H1 (cell line): ENCODE measurements around the gene GSE1. TPM values are rescaled to one million over a fixed set of nuclear protein-coding genes. Genes with fewer than 3 reads are reported as not detected.

ENCODE experiments used
- CBX8 ChIP-seq: fragments of 300-800, 300-1000 bp; sonication (generic); IDR thresholded peaks from 2 replicates; pipeline ENCODE4 v1.7.1; 2016; ENCODE audit warnings: low read depth, low read length, borderline replicate concordance
- EGR1 ChIP-seq: IDR thresholded peaks from 2 replicates; pipeline ENCODE4 v1.6.1; 2011; ENCODE audit warnings: low read depth, low read length, borderline replicate concordance
- EP300 ChIP-seq, 2 experiments: IDR thresholded peaks; 1 replicate in 1 of 2; 2 replicates in 1 of 2; pipeline ENCODE4 v1.6.1; 2011 to 2012; ENCODE audit warnings: low read depth in 2 of 2, low read length in 2 of 2, mild to moderate bottlenecking in 2 of 2, borderline replicate concordance in 1 of 2, inconsistent platforms in 1 of 2, moderate library complexity in 1 of 2
- TAF7 ChIP-seq: optimal IDR thresholded peaks from 2 replicates; pipeline ENCODE3; 2011; ENCODE audit warnings: low read depth, mild to moderate bottlenecking, inconsistent platforms, low read length, moderate library complexity, borderline replicate concordance
- TBP ChIP-seq: IDR thresholded peaks from 2 replicates; pipeline ENCODE4 v1.6.1; 2011; ENCODE audit warnings: low read depth, low read length, improper control_type of control experiment
- ZNF274 ChIP-seq: IDR thresholded peaks from 2 replicates; pipeline ENCODE4 v1.7.0; 2012; ENCODE audit warnings: low read length, borderline replicate concordance; ENCODE audit errors: extremely low read depth
- polyA plus RNA-seq, 7 experiments: library from polyadenylated mRNA; depleted of rRNA in 3 of 7; stranded (reverse) in 5 of 7; unstranded in 2 of 7; fragments of >200 nt in 5 of 7; fragments of 200-250 nt in 2 of 7; gene quantifications; 1 replicate in 5 of 7; 2 replicates in 1 of 7; 4 replicates in 1 of 7; pipeline versions ENCODE4 v1.2.1 to v1.2.3, GENCODE V29; 2011 to 2013; ENCODE audit warnings: missing spikeins in 2 of 7, mixed read lengths in 2 of 7
- total RNA-seq: library from RNA; stranded (reverse); fragmentation: NEBNext Ultra II Directional; extraction: Animal tissue kit (Norgen Biotek cat#: 25700); gene quantifications from 2 replicates; pipeline ENCODE4 v1.2.1, GENCODE V29; 2021
- TF ChIP-seq, protein P1 (sequence below), 3 experiments: IDR thresholded peaks; 1 replicate in 2 of 3; 2 replicates in 1 of 3; pipeline versions ENCODE4 v1.5.1 to v1.6.1; 2011; ENCODE audit warnings: low read length in 3 of 3, mild to moderate bottlenecking in 3 of 3, inconsistent platforms in 2 of 3, low read depth in 1 of 3, moderate library complexity in 1 of 3; ENCODE audit not compliant: insufficient read depth in 1 of 3; ENCODE audit errors: control extremely low read depth in 1 of 3
- TF ChIP-seq, protein P2 (sequence below): IDR thresholded peaks from 2 replicates; pipeline ENCODE4 v1.6.1; 2011; ENCODE audit warnings: low read length, improper control_type of control experiment

GSE1 gene
- total and polyA plus RNA-seq, 2 of the 8 experiments (the other 6 are each of a cell fraction or from before 2014, with no cell fraction given), result 26.0 to 65.6 TPM

DNA sequence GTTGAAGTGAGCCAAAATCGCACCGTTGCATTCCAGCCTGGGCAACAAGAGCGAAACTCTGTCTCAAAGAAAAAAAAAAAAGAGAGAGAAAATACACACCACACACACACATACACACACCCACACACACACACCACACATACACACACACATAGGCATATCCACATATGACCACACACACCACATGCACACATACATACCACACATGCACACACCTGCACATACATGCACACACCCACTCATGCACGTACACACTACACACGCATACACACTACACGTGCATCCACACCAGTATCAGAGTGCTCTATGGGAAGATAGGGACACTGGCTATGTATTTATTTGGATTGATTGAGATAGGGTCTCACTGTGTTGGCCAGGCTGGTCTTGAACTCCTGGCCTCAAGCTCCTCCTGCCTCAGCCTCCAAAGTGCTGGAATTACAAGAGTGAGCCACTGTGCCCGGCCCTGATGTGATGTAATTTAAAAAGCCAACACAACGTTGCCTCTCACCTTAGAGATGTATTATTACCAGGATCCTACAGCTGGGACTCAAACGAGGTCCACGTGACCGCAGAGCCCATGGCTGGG lies 93.4 kb downstream of the GSE1 start (continued):
- TF ChIP-seq EGR1 (no peak), EP300 (IDR thresholded peaks at IDR 0.05; ENCODE audit: borderline replicate concordance in 1 of 2, low read depth in 2 of 2, low read length in 2 of 2) (no peak), CBX8 (no peak), TBP (no peak), ZNF274 (no peak), TAF7 (no peak)
- TF ChIP-seq, protein P1, sequence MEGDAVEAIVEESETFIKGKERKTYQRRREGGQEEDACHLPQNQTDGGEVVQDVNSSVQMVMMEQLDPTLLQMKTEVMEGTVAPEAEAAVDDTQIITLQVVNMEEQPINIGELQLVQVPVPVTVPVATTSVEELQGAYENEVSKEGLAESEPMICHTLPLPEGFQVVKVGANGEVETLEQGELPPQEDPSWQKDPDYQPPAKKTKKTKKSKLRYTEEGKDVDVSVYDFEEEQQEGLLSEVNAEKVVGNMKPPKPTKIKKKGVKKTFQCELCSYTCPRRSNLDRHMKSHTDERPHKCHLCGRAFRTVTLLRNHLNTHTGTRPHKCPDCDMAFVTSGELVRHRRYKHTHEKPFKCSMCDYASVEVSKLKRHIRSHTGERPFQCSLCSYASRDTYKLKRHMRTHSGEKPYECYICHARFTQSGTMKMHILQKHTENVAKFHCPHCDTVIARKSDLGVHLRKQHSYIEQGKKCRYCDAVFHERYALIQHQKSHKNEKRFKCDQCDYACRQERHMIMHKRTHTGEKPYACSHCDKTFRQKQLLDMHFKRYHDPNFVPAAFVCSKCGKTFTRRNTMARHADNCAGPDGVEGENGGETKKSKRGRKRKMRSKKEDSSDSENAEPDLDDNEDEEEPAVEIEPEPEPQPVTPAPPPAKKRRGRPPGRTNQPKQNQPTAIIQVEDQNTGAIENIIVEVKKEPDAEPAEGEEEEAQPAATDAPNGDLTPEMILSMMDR (IDR thresholded peaks at IDR 0.05; ENCODE audit: control extremely low read depth in 1 of 3, insufficient read depth in 1 of 3, low read depth in 1 of 3, low read length in 3 of 3), result no peak
- TF ChIP-seq, protein P2, sequence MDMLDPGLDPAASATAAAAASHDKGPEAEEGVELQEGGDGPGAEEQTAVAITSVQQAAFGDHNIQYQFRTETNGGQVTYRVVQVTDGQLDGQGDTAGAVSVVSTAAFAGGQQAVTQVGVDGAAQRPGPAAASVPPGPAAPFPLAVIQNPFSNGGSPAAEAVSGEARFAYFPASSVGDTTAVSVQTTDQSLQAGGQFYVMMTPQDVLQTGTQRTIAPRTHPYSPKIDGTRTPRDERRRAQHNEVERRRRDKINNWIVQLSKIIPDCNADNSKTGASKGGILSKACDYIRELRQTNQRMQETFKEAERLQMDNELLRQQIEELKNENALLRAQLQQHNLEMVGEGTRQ, result no peak
